SJCRH30 (cell line): ENCODE results near the gene TLE1. TPM values are rescaled to one million over a fixed set of nuclear protein-coding genes. Genes with fewer than 3 reads are reported as not detected.
"Not testable (repeated sequence)": the region's sequence is repeated elsewhere in the genome, so short reads cannot be mapped to it uniquely, and the experiment has no call there.

Experiments
- DNase-seq, 2 experiments: peaks; one replicate each; pipeline ENCODE4 v3.0.0-alpha.2; 2015 to 2020
- H3K27ac ChIP-seq: fragments of 250-450 bp; sonication (Bioruptor Pico); 2 replicates; pipeline ENCODE4 v1.5.1; 2020; ENCODE audit warnings: mild to moderate bottlenecking, moderate library complexity
- H3K27me3 ChIP-seq: fragments of 250-450 bp; sonication (Bioruptor Pico); 2 replicates; pipeline ENCODE4 v1.5.1; 2020; ENCODE audit warnings: mild to moderate bottlenecking, moderate library complexity
- H3K36me3 ChIP-seq: fragments of 250-450 bp; sonication (Bioruptor Pico); 2 replicates; pipeline ENCODE4 v1.5.1; 2020; ENCODE audit warnings: mild to moderate bottlenecking, moderate library complexity
- H3K4me1 ChIP-seq: fragments of 250-450 bp; sonication (Bioruptor Pico); 2 replicates; pipeline ENCODE4 v1.5.1; 2020; ENCODE audit warnings: mild to moderate bottlenecking, moderate library complexity
- H3K4me3 ChIP-seq: fragments of 250-450 bp; sonication (Bioruptor Pico); 2 replicates; pipeline ENCODE4 v1.5.1; 2020; ENCODE audit warnings: mild to moderate bottlenecking, moderate library complexity
- H3K9me3 ChIP-seq: fragments of 250-450 bp; sonication (Bioruptor Pico); replicated peaks from 2 replicates; pipeline ENCODE4 v1.5.1; 2020; ENCODE audit warnings: mild to moderate bottlenecking, moderate library complexity
- total RNA-seq: library from RNA; depleted of rRNA; stranded (reverse); fragments of >200 nt; shearing (Covaris generic); gene quantifications from 2 replicates; pipeline ENCODE4 v1.2.3, GENCODE V29; 2014

Gene TLE1
- total RNA-seq, 1 experiment from 2014 or later: 102 TPM

GRCh38 chr9:81610740-81611107 lies 78.6 kb downstream of the TLE1 start:
- H3K9me3 ChIP-seq: no peaks in the 10 kb centered on the region
- H3K4me3 ChIP-seq: no peak overlapping the region
- H3K27ac ChIP-seq: no peak overlapping the region
- peaks cover 3% of the 10 kb centered on the region for H3K4me1 ChIP-seq
- DNase-seq: no peak
- peaks cover 72% of the 10 kb centered on the region for H3K36me3 ChIP-seq
- no peaks in the 10 kb centered on the region for H3K27me3 ChIP-seq

- no peak overlapping the region for H3K4me3 ChIP-seq
- no peak overlapping the region for H3K27ac ChIP-seq
- H3K27me3 ChIP-seq: no peaks in the 10 kb centered on the region
- peaks cover 3% of the 10 kb centered on the region for H3K4me1 ChIP-seq
- no peaks in the 10 kb centered on the region for H3K9me3 ChIP-seq
- peaks cover 74% of the 10 kb centered on the region for H3K36me3 ChIP-seq
- peak; percentile 42 to 55 for DNase-seq
Observed at GRCh38 chr9:81609782-81610739, 79.3 kb downstream of the TLE1 start.

DNA sequence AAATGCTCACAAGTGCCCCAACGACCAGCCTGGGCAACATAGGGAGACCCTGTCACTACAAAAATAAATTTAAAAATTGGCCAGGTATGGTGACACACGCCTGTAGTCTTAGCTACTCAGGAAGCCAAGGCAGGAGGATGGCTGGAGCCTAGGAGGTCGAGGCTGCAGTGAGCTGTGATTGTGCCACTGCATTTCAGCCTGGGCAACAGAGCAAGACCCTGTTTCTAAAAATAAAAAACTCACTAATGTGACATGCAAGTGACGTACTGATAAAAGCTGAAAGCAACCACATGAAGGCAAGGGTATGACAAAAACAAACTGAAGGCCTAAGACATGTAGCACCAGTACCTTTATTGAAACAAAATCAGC lies 81.1 kb downstream of the TLE1 start:
- no peak overlapping the region for H3K4me3 ChIP-seq
- no peaks in the 10 kb centered on the region for H3K27me3 ChIP-seq
- peaks cover 3% of the 10 kb centered on the region for H3K4me1 ChIP-seq
- peaks cover 80% of the 10 kb centered on the region for H3K36me3 ChIP-seq
- no peaks in the 10 kb centered on the region for H3K9me3 ChIP-seq
- H3K27ac ChIP-seq: no peak overlapping the region
- DNase-seq: no peak

- no peaks in the 10 kb centered on the region for H3K9me3 ChIP-seq
- H3K36me3 ChIP-seq: peaks cover 79% of the 10 kb centered on the region
- H3K4me1 ChIP-seq: peaks cover 3% of the 10 kb centered on the region; the same call in 1 of the 2 replicates
- DNase-seq: no peak
- H3K4me3 ChIP-seq: no peak overlapping the region
- H3K27me3 ChIP-seq: no peaks in the 10 kb centered on the region
- no peak overlapping the region for H3K27ac ChIP-seq
Observed at GRCh38 chr9:81607593-81608288, 81.6 kb downstream of the TLE1 start.

GRCh38 chr9:81606261-81606660 lies 83.1 kb downstream of the TLE1 start:
- DNase-seq, H3K27ac ChIP-seq, H3K27me3 ChIP-seq, H3K4me3 ChIP-seq, H3K9me3 ChIP-seq, H3K4me1 ChIP-seq: not testable (repeated sequence)
- H3K36me3 ChIP-seq: peaks cover 78% of the 10 kb centered on the region

DNA sequence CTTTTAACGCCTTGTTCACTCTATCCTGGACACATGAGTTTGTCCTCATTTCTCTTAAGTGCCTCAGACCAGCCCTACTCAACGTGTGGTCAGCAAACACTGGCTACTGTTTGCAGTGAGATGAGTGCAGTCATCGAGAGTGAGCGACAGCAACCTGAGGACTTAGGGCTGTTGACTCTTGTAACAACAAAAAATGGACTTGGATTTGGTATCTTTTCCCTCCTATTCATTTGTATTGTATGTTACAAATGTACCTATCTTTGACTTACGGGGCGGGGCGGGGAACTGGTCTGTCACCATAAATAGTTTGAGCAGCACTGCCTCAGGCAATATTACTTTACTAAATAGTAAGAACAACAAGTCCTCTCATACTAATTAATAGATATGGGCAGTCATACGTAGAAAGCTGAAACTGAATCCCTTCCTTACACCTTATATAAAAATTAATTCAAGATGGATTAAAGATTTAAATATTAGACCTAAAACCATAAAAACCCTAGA lies 84.1 kb downstream of the TLE1 start:
- Histone ChIP-seq H3K27me3 (no peaks in the 10 kb centered on the region), H3K27ac (no peak overlapping the region), H3K4me3 (no peak overlapping the region), H3K36me3 (peaks cover 72% of the 10 kb centered on the region), H3K9me3 (no peaks in the 10 kb centered on the region), H3K4me1 (peaks cover 3% of the 10 kb centered on the region; the same call in 1 of the 2 replicates)
- no peak for DNase-seq

DNA sequence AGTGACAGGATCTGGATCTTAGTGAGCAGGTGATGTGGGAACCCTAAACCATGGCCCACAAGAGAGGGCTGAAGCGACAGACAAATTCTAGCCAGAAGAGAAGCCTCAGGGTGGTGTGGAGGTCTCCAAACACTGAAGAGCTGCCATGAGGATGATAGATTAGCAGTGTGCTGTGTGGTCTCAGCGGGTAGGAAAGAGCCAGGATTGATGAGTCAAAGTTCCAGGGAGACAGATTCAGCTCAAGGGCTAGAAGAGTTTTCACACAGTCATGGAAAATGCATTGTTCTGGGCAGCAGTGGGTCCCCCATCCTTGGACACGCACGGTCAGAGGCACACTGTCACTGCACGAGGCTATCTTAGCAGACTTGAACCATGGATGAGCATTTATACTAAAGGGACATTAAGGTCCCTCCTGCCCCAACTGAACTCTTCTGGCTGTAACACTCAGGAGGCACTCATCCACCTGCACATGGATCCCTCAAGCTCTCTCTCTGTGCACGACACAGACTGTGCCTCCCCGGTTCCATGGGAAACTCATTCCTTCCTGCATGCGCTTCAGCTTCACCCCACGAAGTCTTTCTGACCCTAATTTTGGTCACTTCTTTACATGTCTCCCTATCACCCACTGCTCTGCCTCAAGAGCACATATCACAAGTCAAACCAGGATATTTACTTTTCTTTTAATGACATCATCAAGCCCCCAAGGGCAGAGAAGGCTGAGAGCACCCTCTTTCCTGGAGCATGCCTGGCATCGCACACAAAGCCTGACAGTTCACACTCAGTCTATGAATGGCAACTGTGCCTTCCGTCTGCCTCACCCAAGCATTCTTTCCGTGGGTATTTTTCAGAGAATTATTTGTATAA lies 84.8 kb downstream of the TLE1 start:
- Histone ChIP-seq H3K36me3 (peaks cover 76% of the 10 kb centered on the region), H3K9me3 (no peaks in the 10 kb centered on the region), H3K27me3 (no peaks in the 10 kb centered on the region), H3K4me1 (peaks cover 2% of the 10 kb centered on the region; the same call in 1 of the 2 replicates), H3K4me3 (no peak overlapping the region), H3K27ac (no peak overlapping the region)
- no peak for DNase-seq

DNA sequence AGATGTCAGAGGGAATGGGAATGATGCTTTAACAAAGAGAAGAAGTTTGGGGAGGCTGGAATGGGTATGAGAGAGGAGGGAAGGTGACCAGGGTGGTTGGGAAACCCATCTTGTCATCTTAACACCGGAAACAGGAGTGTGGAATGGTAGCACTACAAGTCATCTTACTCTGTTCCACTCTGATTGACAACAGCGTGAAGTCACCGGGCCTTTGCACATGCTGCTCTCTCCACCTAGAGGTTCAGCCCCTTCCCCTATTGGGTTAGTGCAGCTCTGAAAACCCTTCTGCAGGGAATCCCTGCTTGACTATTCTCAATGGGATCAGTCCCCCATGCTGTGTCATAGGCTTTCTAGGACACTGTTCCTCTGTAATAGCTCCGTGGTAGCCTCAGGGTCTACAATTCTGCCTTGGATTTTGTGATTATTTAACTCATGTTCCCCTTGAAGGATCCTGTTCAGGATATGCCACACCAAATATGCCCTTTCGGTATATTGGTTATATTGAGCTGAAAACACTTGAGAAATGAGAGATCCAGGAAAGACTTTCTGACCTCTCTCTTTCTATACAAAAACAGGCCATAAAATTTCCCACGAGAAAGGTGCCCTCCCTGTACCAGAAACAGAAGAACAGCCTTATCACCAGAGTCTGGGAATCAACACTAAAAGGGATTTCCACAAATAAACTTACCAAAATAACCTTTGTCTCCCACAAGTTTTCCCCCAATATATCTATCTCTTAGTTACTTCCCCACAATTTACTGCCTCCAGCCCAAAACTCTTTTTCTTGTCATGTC lies 86.3 kb downstream of the TLE1 start:
- Histone ChIP-seq H3K4me3 (no peak overlapping the region), H3K27ac (no peak overlapping the region), H3K27me3 (no peaks in the 10 kb centered on the region), H3K36me3 (peaks cover 69% of the 10 kb centered on the region), H3K4me1 (peaks cover 4% of the 10 kb centered on the region; the same call in 1 of the 2 replicates), H3K9me3 (no peaks in the 10 kb centered on the region)
- DNase-seq: no peak

GRCh38 chr9:81601639-81602623 lies 87.4 kb downstream of the TLE1 start:
- Histone ChIP-seq H3K27me3 (no peaks in the 10 kb centered on the region), H3K36me3 (peaks cover 58% of the 10 kb centered on the region), H3K9me3 (no peaks in the 10 kb centered on the region), H3K27ac (no peak overlapping the region), H3K4me1 (peaks cover 15% of the 10 kb centered on the region), H3K4me3 (no peak overlapping the region)
- no peak for DNase-seq

DNA sequence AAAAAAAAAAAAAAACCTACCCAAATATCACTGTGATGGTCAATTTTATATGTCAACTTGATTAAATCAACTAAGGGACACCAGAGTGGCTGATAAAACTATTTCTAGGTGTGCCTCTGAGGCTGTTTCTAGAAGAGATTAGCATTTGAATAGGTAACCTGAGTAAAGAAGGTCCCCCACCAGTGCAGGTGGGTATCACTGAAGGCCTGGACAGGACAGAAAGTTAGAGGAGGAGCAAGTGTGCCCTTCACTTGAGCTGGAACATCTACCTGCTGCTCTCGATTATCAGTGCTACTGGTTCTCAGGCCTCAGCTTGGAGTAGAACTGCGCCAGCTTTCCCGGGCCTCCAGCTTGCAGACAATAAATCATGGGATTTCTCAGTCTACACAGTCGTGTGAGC lies 88.7 kb downstream of the TLE1 start:
- Histone ChIP-seq H3K27me3 (no peaks in the 10 kb centered on the region), H3K27ac (no peak overlapping the region), H3K9me3 (no peaks in the 10 kb centered on the region), H3K4me1 (peaks cover 21% of the 10 kb centered on the region), H3K36me3 (peaks cover 65% of the 10 kb centered on the region), H3K4me3 (no peak overlapping the region)
- DNase-seq: no peak

DNA sequence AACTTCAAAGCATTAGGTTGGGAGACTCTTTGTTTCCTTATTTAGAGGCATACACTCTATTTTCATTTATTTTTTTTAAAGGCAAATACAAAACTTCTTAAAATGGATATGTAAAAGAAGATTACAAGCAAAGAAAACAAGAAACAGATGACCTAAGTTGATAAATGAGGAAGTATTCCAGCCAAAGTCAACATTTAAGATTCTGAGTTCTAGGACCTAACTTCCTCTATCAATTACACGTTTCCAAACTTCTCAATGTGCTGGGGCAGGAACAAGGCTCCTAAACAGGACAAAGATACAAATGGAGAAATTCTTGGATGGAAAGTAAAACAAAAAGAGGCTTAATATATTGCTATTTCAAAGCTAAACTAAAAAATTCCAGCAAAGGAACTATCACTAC lies 89.5 kb downstream of the TLE1 start:
- no peaks in the 10 kb centered on the region for H3K27me3 ChIP-seq
- DNase-seq: no peak
- peaks cover 66% of the 10 kb centered on the region for H3K36me3 ChIP-seq
- H3K4me3 ChIP-seq: no peak overlapping the region
- no peak overlapping the region for H3K27ac ChIP-seq
- no peaks in the 10 kb centered on the region for H3K9me3 ChIP-seq
- peaks cover 21% of the 10 kb centered on the region for H3K4me1 ChIP-seq

- Histone ChIP-seq H3K27ac (no peak overlapping the region), H3K27me3 (no peaks in the 10 kb centered on the region), H3K4me1 (peaks cover 21% of the 10 kb centered on the region), H3K9me3 (no peaks in the 10 kb centered on the region), H3K4me3 (no peak overlapping the region), H3K36me3 (peaks cover 66% of the 10 kb centered on the region)
- DNase-seq: peak in 1 of 2 experiments; percentile 36
Observed at GRCh38 chr9:81598811-81599210, 90.5 kb downstream of the TLE1 start.

- Histone ChIP-seq H3K4me1 (peaks cover 21% of the 10 kb centered on the region), H3K4me3 (no peak overlapping the region), H3K27me3 (no peaks in the 10 kb centered on the region), H3K36me3 (peaks cover 66% of the 10 kb centered on the region), H3K9me3 (no peaks in the 10 kb centered on the region), H3K27ac (no peak overlapping the region)
- no peak for DNase-seq
Observed at GRCh38 chr9:81598123-81598497, 91.2 kb downstream of the TLE1 start.
